ENCODE measurements around the gene S100A8.
"Not testable (repeated sequence)": the region's sequence is repeated elsewhere in the genome, so short reads cannot be mapped to it uniquely, and the experiment has no call there.

The S100A8 gene

GRCh38 chr1:153390938-153391710, at the start of gene S100A8:
TSS of gene S100A8 (minus strand) at chr1:153391073. CDS start at chr1:153390535, 538 bp downstream.
- no peak for DNase-seq

- DNase-seq, result no peak
Measured at GRCh38 chr1:153439273-153439672, 48.4 kb upstream of the S100A8 start.

- no peak for DNase-seq
Measured at GRCh38 chr1:153438599-153438998, 47.7 kb upstream of the S100A8 start.

GRCh38 chr1:153437236-153437635, 46.4 kb upstream of the S100A8 start:
- DNase-seq, result no peak

- DNase-seq, result no peak
Measured at GRCh38 chr1:153434746-153435455, 44.0 kb upstream of the S100A8 start.

DNA sequence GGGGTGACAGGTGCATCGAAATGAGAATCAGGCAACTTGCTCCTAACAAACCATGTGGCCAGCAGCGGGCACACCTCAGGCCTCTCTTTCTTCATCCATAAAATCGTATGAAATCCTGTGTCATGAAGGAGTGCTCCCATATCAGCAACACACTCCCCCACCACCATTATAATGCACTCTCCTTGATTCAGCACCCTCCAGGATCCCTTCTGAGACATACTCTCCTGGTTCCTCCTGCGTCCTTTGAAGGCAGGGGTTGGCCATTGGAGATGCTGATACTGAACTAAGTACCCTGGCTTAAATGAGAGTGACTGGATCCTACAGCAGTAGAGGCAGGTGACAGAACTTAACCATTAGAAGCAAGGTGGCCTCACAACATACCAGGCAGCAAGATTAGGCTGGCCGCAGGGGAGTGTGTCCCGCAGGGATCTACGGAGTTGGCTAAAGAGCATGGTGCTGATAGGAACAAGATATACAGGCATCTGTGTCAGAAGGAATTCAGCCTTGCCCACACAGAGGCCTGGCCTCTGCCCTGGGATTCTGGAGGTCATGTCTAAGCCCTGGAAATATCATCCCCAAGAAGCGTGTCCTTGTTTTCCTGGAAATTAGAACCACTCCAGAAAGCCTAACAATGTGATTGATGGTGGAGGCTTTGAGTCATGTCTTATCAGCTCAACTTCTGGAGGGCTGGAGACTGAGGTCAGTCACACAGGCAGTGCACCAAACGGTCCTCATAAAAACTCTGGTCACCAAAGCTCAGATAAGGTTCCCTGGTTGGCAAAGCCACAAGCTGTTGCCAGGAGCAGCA, 42.2 kb upstream of the S100A8 start:
- no peak for DNase-seq

DNA sequence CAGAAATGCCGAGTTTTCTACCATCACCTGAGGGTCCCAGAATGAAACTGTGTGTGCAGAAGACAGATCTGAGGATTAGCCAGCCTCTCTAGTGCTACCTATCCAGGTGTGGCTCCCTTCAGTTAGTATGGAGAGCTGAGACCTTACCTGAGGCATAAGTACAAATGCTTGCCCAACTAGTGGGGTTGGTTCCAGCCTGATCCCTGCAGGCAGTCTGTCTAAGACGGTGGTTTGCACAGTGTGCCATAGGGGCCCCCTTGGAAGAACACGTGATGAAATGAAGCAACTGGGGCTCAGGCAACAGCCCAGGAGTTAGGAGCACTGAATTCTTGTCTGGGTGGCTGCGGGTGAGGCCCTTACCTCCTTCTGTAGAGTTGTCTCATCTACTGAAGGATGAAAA, 41.1 kb upstream of the S100A8 start:
- DNase-seq, result no peak

- no peak for DNase-seq
Measured at GRCh38 chr1:153431427-153431826, 40.6 kb upstream of the S100A8 start.

- DNase-seq, result no peak
Measured at GRCh38 chr1:153431002-153431401, 40.1 kb upstream of the S100A8 start.

- no peak for DNase-seq
Measured at GRCh38 chr1:153430561-153430960, 39.7 kb upstream of the S100A8 start.

DNA sequence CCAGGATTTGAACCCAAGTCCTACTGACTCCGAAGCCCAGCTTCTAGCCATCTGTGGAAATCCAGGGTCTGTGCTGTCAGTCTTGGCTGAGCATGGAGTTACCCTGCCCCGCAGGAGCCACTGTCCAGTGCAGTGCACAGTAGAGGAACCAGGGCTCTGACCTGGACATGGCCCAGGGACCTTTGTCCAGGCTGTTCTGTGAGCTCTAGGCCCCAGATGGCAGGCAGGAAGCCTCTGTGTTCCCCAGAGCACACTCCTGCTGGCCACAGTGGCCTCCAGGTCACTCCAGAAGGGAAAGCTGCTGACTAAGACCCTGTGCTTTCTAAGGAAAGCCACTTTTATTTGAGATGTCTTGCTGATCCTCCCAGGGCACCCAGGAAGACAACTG, 39.3 kb upstream of the S100A8 start:
- no peak for DNase-seq

DNA sequence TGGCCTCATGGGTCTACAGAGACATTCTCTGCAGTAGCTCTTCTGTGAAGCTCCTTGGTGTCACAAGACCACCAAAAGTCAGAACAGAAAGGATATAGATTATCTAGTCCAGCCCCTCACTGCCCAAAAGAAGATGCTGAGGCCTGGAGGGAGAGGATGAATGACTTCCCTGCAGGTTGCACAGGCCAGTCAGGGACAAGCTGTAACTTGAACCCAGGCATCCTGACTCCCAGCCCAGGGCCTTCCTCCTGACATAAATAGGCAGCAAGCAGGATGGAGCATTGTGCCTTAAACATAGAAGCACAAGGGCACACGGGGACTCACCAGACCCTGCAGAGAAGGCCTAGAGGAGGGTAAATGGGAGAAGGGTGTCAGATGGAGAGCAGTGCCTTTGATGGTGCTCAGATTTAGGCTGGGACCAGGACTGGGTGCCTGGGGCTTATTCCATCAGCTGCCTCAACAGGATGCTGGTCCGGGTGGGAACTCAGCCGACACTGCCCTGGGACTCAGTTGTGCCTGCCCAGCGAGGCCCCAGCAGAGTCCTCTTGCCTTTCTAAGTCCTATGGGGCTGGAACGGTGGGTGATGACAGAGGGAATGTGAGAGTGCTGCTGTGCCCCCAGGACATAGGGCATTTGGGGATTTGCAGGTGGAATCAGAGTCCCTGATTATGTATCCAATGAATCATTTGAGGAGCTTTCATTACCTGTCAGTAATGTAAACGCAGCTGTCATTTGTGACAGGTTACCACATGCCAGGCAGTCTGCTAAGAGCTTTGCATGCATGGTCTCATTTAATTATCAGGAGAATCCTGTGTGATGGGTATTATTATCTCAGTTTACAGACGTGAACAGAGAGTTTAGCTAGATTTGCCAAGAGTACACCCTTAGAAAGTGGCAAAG, 38.6 kb upstream of the S100A8 start:
- no peak for DNase-seq

DNA sequence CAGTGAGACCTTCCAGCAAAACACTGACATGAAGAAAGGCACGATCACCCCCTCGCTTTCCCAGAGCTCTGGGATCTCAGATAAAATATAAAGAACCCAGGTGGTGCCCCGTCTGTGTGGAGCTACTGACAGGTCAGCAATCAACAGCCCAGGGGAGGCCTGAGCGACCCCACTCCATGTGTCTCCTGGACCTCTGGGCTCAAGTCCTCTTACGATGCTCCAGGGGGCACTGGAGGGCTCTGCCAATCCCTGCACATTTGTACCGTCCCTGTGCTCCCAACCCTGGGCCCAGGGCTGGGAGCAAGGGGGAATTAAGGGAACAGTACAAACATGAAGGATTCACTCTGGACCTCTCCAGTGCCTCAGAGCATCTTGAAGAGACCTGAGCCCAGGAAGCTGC, 37.9 kb upstream of the S100A8 start:
- no peak for DNase-seq

DNA sequence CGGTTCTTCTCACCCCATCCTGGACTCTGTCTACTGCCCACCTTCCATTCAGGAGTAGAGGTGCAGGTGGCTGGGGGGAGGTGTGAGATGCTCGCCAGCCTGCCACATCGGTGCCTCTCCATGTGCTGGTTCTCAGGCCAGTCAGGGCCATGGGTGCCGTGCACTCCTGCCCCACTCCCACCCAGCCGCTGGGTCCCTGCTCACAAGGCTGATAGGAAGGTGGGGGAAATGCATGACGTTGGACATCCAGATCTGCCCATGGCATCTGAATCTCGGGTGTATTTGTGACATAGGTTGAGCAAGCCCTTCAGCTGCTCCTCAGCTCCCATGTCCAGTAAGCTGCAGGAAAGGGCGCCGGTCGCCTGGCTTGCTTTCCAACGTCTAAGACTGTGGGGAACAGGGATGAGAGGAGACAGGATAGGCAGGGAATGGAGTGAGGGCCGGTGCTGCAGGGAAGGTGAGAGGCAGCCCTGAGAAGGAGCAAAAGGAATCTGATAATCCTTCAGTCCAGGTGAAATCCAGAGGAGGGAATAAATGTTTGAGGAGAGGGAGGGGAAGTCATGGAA, 37.3 kb upstream of the S100A8 start:
- no peak for DNase-seq

GRCh38 chr1:153426809-153427208, 35.9 kb upstream of the S100A8 start:
- DNase-seq, result no peak

DNA sequence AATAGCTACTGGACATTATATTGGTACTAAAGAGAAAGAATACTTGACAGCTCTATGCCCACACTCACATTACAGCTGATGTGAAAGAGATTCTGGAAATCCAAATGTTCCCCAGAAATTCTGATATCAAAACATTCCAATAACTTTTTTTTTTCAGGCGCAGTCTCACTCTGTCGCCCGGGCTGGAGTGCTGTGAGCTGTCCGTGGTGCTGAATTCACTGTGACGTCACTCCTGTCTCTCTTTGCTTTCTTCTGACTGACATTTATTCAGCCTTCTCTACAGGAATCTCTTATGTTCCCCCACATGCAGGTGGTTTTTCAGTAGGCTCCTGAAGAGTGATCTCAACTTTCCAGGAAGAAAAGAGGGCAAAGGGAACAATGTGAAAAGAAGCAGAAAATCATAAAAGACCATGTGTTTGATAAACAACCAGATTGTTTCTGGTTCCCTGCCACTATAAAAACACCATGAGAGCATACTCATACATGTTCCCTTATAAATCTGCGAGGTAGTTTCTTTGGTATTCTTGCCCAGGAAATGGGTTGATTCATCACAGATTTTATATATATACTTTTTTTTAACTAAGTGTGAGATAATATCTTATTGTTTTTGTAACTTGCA, 31.7 kb upstream of the S100A8 start:
- DNase-seq, result peak; percentile 60

GRCh38 chr1:153420306-153420705, 29.4 kb upstream of the S100A8 start:
- no peak for DNase-seq

DNA sequence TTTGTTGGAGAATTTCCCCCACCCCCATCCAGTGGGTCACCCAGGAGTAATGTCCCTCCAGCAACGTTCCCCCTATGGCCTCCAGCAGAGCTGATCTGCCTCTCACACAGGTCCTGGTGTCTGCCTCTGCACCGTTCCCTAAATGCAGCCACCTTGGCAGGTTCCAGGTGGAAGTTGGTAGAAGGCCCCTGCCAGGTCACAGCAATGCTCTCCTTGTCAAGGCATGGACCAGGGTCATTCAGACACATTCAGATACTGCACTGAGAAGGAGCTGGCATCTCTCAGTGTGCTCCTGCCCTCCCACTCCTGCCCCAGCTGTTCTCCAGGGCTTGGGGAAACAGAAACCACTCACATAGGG, 28.5 kb upstream of the S100A8 start:
- not testable (repeated sequence) for DNase-seq

DNA sequence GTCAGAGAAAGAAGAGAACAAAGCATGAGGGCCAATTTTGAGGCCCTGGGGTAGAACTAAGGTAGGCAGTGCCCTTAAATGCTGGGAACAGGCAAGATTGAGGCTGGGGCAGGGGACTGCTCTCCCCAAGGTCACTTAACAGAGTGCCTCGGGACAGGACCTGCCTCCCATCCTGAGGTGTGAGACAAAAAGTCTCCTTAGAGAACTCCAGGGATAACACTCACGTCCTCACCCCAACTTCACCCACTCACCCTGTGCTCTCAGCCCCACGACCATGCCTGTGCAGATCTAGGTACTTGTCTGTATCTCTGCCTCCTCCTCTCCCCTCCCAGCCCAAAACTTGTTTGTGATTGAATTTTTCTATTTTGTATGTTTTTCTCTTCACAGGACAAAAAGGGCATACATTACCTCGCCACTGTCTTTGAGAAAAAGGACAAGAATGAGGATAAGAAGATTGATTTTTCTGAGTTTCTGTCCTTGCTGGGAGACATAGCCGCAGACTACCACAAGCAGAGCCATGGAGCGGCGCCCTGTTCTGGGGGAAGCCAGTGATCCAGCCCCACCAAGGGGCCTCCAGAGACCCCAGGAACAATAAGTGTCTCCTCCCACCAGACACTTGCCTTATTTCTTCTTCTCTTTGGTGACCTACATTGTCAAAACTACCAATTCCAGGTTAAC, 28.0 kb upstream of the S100A8 start:
- not testable (repeated sequence) for DNase-seq

DNA sequence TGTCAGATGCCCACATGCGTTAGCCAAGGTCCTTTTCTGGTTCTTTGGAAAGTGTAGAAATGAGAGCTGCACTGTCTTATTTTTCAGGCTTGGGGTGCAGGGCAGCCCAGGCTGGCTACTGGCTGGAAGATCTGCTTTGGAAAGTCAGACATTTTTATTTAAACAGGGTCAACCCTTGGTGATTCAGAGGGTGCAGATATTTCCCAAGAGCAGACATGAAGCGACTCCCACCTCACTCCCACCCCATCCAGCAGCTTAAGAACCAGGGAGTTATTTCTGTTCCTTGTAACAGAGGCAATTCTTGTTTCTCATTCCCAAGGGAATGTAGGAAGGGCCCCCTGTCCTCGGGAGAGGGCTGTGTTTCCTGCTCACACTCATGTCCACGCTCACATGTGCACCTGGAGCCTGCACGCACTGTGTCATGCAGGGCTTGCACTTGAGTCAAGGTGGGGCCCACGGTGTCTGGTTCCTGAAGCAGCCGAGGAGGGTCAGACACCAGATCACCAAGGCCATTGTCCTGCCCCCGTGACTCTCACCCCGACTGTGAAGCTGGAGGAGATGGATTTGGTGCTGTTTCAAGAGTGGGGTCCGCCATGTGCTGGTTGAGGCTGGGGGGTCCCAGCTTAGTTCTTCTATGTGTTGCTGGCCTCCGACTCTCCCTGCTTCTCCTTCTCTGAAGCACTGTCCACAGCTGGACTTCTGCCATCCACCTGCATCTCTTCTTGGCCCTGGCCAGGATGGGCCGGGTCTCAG, 26.4 kb upstream of the S100A8 start:
- DNase-seq, result no peak

Measured in kidney glomerular epithelial cell (primary cell).